GM18505 (cell line): ENCODE results near the gene NFIA.

Experiments
- ATAC-seq: cut with Tn5 transposase; IDR thresholded peaks from one replicate; pipeline ENCODE4 v1.9.1; 2021; ENCODE audit not compliant: unreplicated experiment
- POLR2A ChIP-seq: IDR thresholded peaks from 4 replicates; pipeline ENCODE4 v1.6.1; 2011; ENCODE audit warnings: borderline replicate concordance; ENCODE audit not compliant: insufficient read depth, insufficient read length; ENCODE audit errors: extremely low read depth

Gene NFIA

GRCh38 chr1:61293986-61294504, 211.7 kb downstream of the NFIA start:
- no peak for ATAC-seq
- TF ChIP-seq POLR2A: no peak

GRCh38 chr1:61294930-61295329, 212.6 kb downstream of the NFIA start:
- TF ChIP-seq POLR2A: no peak
- ATAC-seq: no peak

DNA sequence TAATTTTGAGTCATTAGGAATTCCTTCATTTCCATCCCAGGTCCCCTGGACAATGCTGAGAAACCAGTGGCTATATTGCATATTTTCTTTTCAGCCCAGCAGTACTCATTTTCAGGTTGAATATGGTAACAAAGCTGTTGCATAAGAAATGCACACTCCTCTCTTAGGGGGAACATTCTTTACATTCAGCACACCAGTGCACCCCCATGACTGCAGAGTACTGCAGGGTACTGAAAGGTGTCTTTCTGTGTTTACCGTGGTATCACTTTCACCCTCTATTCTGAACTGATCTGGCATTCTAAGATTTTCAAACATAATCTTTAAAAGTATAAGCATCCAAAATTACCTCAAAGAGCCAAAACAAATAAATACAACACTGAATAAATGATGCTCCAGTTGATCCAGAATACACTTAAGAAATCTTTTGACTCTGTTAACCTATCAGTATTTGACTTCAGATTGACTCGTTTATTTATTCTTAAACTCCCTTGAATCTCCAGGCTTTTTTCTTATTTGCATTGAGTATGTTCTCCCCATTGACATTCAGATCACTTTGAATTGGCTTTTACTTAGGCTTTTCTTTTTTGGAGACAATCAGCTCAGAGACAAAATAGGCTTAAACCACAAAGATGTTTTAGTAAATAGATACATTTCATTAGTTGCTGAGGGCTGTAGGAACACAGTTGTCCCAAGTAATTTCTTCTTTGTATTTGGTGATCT, 213.6 kb downstream of the NFIA start:
- TF ChIP-seq POLR2A: no peak
- no peak for ATAC-seq

- TF ChIP-seq POLR2A: no peak
- no peak for ATAC-seq
Measured at GRCh38 chr1:61297887-61298286, 215.5 kb downstream of the NFIA start.

- TF ChIP-seq POLR2A: no peak
- ATAC-seq: no peak
Measured at GRCh38 chr1:61299463-61299862, 217.1 kb downstream of the NFIA start.

GRCh38 chr1:61300899-61301298, 218.5 kb downstream of the NFIA start:
- no peak for TF ChIP-seq POLR2A
- no peak for ATAC-seq

GRCh38 chr1:61301824-61302657, 219.7 kb downstream of the NFIA start:
- no peak for TF ChIP-seq POLR2A
- ATAC-seq: no peak

DNA sequence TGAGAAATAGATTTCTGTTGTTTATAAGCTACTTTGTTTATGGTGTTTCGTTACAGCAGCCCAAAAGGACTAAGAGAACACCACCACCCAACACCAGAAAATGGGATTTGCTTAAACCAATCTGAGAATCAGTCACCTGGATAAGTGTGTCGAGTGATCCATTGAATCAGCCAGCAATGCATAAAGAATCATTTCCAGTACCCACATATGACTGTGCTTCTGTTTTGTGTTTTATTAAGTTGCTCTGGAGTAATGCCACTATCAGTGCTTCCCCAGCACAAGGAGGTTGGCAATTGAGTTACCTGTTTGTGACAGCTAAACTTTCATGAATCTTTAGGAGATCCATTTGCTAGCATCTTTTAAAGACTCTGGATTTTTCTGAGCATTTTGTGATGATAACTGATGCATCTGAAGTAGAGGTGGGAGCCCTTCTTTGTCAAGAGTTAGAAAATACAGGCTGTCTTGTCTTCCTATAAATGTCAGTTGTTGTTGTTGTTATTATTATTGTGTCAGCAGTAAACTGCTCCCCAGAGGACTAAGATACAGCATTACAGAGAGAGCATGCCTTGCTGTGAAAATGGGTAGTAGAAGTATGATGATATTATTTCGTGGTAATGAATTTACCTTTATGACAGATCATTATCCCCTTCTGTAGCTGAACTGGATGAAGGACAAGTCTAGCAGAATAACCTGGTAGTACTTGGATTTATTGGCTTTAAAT, 225.2 kb downstream of the NFIA start:
- no peak for TF ChIP-seq POLR2A
- no peak for ATAC-seq

- no peak for ATAC-seq
- no peak for TF ChIP-seq POLR2A
Measured at GRCh38 chr1:61310057-61310456, 227.7 kb downstream of the NFIA start.

GRCh38 chr1:61310538-61310937, 228.2 kb downstream of the NFIA start:
- no peak for ATAC-seq

DNA sequence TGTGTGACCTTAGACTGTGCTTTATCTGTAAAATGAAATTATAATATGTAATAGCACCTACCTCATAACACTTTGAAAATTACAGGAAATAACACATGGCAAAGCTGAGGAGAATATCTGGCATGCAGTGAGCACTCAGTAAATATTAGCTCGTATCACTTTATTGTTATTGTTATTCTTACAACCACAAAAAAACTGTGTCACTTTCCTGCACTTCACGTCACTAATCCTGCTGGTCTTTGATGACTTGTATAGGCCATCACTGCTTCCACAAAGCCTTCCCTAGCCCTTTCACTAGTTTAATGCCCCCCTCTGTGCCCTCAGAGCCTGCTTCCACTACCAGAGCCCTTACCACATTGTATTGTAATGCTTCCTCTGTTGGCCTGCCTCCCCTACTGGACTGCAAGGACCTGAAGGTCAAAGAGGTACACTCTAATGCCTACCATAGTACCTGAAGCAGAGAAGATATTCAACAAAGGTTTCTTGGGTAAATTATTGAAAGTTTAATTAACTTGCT, 231.6 kb downstream of the NFIA start:
- no peak for TF ChIP-seq POLR2A
- no peak for ATAC-seq

More at GRCh38 chr1:61310538-61310937, 228.2 kb downstream of the NFIA start:
- no peak for TF ChIP-seq POLR2A

DNA sequence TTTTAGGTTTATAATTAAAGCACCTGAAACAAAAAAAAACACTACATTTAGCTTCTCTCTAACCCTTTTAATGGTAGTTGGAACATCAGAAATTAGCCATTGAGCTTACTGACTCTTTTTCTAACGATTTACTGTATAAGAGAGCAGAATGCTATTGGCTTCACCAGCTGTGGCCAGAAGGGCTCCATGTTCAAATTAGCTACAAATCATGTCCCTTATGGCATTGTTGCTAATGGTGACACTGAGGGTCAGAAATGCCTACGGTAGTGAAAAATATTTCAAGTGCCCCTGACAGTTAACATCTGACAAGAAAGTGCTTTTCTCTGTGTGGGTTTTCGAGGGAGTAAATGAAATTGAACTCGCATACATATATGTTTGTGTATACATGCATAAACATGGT, 232.7 kb downstream of the NFIA start:
- ATAC-seq: no peak
- TF ChIP-seq POLR2A: no peak

GRCh38 chr1:61316493-61316892, 234.1 kb downstream of the NFIA start:
- no peak for TF ChIP-seq POLR2A
- ATAC-seq: no peak

DNA sequence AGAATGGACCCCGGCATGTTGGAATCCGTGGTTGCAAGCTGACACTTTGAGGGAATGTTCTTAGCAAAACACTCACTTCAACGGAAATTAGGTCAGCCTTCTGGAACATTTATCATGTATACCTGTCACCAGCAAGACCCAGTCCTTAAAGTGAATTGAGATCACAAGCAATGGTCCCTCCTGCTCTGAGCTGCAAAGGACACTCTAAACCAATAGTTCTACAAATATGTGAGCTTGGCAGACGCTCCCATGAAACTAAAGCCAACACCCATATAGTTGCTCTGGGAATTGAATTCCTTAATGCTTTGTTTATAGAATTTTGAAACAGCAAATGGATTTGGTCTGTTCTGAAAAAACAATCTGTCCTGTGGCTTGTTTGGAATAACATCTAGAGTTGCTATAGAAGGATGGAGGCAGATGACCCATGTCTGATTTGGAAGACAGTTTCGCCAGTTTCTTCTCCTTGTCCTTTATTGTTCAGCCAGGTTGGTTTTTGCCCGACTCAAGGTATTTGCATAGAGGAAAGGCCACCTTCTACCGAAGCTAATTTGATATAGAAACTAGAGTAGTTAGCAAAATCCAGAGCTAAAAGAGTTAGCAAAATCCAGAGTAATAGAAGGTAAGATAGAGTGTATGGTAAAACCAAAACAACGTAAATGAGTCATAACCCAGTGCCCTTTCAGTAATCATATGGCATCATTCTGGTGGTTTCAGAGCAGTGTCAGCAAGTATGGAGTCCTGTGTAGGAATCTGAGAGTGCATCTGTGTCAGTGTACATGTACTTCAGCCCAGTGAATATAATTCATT, 236.2 kb downstream of the NFIA start:
- peak; percentile 100 for ATAC-seq

More for the DNA sequence above, 236.2 kb downstream of the NFIA start:
- no peak for TF ChIP-seq POLR2A
